Stimulated activated CD8-positive, alpha-beta memory T cell treated with anti-CD3 and anti-CD28 coated beads, Interleukin-7, amount 100 ng/mL, for 1 hour (primary cell): Measurements from ENCODE around the gene KHDRBS1.
A peak's percentile ranks its signal among the peaks of the same experiment; 100 is the strongest.
"Not testable (repeated sequence)": the region's sequence is repeated elsewhere in the genome, so short reads cannot be mapped to it uniquely, and the experiment has no call there.

Experiments used
- DNase-seq, 2 donors: peaks; one replicate each; pipeline ENCODE4 v3.0.0-alpha.2; 2020; ENCODE audit warnings: low read depth in 2 of 2

The KHDRBS1 gene, protein sequence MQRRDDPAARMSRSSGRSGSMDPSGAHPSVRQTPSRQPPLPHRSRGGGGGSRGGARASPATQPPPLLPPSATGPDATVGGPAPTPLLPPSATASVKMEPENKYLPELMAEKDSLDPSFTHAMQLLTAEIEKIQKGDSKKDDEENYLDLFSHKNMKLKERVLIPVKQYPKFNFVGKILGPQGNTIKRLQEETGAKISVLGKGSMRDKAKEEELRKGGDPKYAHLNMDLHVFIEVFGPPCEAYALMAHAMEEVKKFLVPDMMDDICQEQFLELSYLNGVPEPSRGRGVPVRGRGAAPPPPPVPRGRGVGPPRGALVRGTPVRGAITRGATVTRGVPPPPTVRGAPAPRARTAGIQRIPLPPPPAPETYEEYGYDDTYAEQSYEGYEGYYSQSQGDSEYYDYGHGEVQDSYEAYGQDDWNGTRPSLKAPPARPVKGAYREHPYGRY

DNA sequence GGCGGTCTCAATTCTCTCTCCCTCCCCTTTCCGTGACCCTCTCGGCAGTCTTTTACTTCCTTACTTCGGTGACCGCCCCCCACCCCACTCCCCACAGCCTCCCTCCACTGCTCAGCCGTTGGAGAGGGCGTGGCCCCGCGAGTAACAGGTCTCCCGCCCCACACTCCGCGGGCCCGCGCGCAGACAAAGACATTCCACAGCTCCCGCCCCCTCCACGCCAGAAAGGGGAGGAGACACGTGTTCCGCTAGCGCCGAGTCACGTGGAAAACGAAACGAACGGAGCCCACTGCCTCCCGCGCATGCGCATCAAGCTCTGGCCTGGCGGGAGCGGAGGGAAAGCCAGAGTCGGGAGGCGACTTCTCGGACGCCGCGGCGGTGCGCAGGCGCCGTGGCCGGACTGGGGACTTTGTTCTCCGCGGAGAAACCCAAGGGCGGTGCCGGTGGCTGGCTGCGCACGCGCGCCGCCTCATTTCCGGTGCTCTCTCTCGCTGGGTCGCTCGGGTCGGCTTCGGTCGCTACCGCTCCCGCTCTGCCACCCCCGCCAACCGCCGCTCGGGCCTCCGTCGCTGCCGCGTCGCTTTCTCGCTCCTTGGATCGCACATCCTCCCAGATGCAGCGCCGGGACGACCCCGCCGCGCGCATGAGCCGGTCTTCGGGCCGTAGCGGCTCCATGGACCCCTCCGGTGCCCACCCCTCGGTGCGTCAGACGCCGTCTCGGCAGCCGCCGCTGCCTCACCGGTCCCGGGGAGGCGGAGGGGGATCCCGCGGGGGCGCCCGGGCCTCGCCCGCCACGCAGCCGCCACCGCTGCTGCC, at the start of gene KHDRBS1:
Gene KHDRBS1, plus strand, starts transcription at position 483 of the 813 bp plus-strand sequence. Its CDS starts 128 bp downstream, at position 611.
- DNase-seq = peak; percentile 92 to 96

DNA sequence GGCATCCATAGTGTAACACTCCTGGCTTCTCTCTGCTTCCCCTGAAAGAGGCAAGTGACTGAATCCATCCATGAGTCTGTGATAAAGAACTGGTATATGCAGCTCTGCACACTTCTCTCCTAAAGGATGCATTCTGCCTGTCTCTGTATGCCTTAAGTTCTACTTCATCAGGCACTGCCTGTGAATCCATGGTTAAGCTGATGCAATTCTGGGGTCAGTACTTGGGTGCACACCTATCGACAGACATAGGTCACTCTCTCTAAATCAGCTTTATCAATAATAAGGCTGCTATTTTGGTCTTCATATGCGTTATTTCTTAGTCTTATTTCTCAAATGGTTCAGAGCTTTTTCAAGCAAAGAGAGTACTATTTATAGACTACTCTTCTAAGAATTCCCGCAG, 42.8 kb upstream of the KHDRBS1 start:
- no peak for DNase-seq

DNA sequence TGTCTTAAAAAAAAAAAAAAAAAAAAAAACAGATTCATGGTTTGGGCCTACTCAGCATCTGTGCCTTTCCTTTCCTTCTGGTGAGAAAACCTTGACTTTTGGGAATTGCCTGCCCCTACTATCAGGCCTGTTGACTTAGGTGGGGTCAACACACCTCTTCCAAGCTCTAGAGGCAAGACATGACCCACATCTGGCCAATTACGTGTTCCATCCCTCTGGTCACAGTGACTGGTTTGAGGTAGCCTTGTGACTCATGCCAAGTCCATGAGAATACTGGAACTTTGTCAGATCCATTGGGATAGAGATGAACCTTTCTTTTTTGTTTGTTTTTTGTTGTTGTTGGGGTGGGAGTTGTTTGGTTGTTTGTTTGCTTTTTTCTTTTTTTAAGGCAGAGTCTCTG, 37.3 kb upstream of the KHDRBS1 start:
- DNase-seq = no peak

DNA sequence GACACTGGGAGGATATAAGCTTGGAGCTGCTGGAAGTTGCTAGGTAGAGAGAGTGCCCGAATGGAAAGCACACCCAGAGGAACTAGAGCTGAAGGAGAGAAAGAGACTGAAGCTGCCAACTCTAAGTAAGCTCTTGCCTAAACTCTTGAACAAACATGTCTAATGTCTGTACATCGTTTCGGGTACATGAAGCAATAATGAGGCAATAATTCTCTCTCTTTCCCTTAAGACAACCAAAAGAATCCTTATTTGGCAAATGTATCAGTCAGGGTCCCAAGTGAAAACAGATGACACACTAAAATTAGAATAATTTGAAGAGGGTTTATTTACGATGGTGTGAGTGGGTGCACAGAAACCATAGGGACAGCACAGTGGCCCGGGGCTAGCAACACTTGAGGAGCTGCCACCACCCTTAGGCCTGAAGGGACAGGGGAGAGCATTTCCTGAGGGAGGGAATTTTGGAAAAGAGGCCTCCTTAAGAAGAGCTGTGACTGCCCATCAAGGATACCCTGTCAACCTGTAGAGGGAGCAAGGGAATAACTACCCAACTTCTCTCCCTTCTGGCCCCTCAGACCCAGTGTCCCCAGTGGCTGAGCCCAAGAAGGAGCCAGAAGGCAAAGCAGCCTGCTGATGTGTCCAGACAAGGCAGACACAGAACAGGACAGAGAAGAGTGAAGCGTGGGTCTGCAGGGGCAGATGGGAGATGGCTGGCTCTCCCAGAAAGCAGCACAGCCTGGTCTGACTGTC, 36.1 kb upstream of the KHDRBS1 start:
- DNase-seq = no peak

DNA sequence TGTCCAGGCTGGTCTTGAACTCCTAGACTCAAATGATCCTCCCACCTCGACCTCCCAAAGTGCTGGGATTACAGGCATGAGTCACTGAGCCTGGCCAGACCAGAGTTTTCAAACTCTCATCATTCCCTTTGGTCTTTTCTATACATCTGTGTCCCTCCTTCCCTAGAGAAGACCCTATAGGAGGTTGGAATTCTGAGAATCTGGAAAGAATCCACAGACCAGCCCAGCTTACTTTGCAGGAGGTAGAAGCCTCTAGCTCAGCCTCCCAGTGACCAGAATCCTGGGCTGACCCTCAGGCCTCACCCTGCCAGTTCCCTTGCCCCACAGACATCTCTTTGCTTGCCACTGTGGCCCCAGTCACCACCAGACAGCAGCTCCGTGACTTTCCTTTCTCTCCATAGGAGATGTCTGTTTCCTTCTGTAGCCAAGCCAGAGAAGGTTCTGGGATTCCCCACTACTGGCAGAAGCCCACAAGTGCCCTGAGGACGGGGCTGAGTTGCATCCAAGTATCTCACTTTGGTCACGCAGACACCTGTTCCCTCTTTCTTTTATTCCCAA, 34.7 kb upstream of the KHDRBS1 start:
- DNase-seq = no peak

DNA sequence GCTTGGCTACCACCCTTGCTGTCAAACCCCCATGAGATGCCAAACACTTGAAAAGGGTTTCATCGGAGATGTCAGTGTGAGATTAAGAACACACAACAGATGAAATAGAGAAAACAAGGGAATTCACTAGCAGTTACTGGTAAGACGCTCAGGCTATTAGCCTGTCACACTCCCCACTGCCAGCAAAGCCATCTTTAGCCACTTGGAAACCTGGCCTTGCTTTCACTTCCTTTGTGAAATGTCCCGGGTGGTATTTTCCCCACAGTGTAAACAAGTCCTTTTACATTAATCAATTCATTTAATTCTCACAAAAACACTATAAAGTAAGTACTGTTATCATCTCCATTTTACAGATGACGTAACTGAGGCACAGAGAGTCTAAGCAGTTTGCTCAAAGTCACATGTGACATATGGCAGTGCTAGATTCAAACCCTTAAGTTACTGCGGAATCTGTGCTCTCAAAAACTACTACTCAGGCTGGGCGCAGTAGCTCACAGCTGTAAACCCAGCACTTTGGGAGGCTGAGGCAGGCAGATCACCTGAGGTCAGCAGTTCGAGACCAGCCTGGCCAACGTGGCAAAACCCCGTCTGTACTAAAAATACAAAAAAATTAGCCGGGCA, 32.7 kb upstream of the KHDRBS1 start:
- DNase-seq = no peak

DNA sequence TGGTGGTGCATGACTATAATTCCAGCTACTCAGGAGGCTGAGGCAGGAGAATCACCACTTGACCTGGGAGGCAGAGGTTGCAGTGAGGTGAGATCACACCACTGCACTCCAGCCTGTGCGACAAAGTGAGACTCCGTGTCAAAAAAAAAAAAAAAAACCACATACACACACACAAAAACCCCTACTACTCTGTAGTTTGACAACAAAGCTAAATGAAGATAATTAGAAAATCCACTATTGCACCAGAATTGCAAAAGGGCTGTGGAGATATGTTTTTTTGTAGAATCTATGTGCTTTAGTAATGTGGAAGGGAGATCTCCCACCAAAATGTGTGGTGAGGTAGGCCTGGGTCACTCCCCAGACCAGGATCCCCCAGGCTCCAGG, 32.2 kb upstream of the KHDRBS1 start:
- DNase-seq = no peak

DNA sequence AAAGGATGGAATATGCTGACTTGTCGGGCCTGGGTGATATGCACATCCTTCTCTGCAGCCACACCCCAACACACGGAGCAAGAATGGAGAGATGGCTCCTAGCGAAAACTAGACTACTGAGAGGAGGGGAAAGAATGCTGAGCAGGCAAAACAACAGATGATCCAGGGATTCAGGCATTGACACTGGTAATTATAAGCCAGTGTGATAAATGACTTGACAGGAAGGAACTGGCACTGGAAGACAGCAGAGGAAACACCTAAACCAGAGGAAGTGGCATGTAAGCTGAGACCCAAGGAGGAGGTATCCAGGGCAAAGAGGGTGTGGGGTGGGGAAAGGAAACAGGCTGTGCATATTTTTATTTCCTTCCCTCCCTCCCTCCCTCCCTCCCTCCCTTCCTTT, 31.7 kb upstream of the KHDRBS1 start:
- DNase-seq = no peak

DNA sequence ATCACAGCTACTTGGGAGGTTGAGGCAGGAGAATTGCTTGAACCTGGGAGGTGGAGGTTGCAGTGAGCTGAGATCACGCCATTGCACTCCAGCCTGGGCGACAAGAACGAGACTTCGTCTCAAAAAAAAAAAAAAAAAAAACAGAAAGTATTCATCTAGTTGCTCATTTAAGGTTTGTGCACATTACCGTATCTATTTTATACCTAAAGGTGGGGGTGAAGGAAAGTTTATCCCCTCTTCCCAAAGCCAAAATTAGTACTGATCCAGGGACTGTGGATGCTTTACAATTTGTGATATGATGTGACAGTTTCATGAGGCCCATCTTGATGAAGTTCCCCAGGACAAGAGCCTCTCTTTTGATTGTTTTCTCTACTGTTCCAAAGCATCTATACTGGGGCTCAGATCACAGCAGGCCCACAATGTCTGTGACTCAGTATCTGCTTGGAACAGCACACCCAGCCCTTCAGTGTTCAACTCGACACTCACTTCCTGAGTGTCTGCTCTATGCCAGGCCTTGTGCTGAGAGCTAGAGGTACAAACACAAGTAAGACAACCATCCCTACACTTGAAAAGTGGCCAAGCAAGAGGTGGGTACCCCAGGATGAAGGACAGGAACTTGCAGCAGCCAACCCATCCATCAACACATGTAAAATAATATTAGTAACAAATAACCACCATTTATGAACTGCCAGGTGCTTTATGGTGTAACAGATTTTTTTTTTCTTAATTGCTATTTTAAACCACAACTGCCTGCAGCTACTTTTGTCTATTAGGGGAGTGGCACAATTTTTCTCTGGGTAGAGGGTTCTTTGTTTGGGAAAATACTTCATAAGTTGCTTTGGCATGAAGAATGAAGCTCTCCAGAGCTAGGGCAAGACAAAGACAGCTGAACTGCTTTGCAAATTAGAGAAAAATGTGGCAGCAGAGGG, 29.0 kb upstream of the KHDRBS1 start:
- no peak for DNase-seq

DNA sequence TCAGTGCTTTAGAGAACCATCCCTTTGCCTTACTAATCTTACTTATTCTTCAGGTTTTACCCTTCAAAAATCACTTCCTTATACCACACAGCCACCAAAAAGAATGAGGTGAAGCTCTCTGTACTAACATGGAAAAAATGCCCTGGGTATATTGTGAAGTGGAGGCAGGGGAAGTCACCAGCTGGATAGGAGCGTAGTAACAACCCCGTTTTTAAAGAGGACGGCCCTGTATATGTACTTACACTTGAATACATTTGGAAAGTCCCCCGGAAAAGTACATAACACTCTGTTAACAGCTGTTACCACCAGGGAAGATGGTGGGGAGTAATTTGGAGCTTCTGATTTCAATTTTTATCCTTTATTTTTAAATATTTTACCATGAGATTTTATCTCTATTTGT, 28.2 kb upstream of the KHDRBS1 start:
- no peak for DNase-seq

DNA sequence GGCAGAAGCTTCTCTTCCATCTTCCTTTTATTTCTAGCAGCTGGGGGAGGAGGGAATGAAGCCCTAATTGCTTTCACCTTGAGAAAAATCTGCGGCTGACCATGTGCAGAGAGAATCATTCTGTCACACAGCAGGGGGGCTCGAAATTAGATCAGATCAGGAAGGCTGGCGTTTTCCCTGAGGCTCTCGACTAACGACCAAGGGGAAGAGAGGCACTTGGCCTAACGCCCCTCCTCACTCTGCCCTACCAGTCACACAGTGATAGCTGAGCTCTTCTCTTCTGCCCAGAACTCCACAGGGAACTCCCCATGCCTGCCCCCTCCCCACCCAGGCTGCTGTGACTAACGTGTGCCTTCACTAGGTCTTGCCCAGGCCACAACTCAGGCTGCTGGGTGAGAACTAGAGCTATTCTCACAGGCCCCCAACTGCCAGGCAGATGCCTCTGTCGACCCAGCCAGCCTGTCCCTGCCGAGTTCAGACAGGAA, 26.5 kb upstream of the KHDRBS1 start:
- DNase-seq = no peak

DNA sequence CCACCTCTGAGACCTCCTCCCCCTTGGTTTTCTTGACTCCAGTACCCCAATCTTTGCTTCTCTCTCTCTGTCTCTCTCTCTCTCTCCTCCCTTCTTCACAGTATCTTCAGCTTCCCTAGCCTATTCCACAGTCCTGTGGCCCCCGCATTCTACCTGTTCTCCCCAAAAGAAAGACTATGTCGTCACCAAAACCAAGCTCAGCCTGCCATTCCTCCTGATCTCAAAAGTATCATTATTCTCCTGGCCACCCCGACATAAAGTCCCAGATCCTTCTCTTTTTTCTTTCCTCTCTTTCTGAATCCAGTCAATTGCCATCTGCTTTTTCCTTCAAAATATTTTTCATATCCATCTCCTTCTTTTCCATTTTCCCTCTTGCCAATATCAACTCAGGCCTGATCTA, 23.7 kb upstream of the KHDRBS1 start:
- no peak for DNase-seq

DNA sequence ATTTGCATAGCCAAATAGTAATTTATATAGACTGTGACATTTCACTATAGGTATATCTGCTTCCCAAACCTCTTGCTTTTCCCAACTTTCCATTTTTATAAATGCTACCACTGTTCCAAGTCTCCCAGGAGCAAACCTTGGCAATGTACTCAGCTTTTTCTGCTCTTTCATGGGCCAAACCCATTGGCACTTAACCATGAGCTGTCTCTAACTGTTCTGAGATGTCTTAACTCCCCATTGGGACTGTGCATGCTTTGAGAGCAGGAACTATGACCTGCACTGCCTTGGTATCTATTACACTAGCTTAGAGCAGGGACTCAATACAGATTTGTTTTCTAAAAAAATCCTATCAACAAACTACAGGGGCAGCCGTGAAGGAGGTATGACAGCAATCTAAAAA, 22.5 kb upstream of the KHDRBS1 start:
- DNase-seq = no peak

DNA sequence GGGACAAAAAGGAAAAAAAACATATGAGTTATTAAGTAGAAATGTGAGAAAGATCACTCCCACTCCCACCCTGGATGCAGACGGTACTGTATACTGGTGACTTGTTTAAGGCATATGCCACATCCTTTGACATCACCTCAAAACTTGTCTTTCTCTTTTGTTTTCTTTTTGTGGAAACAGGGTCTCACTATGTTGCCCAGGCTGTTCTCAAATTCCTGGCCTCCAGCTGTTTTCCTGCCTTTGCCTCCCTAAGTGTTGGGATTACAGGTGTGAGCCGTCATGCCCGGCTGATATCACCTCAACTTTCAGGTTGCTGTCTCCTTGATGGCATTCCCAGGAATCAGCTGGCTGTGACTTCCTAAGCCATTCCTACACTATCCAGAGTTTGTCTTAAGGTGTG, 18.4 kb upstream of the KHDRBS1 start:
- no peak for DNase-seq

DNA sequence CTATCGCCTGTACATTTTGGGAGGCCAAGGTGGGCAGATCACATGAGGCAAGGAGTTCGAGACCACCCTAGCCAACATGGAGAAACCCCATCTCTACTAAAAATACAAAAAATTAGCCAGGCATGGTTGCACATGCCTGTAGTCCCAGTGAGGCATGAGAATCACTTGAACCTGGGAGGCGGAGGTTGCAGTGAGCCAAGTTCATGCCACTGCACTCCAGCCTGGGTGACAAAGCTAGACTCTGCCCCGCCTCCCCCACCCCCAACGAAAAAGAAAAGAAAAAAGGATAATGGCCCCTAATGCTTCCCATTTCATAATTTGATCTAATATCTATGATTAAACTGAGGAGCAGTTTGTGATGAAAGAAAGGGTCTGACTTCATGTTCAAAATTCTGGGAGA, 17.5 kb upstream of the KHDRBS1 start:
- not testable (repeated sequence) for DNase-seq

DNA sequence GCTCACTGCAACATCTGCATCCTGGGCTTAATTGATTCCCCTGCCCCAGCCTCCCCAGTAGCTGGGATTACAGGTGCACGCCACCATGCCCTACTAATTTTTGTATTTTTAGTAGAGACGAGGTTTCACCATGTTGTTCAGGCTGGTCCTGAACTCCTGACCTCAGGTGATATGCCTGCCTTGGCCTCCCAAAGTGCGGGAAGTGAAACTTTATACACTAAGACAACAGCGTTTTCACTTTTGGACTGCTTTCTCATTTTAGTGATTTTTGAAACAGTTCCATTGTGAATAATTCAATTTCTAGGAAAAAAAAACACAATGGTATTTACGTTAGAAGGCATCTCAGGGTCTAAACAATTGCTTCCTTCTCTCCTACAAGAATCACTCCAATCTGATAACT, 11.8 kb upstream of the KHDRBS1 start:
- DNase-seq = no peak

DNA sequence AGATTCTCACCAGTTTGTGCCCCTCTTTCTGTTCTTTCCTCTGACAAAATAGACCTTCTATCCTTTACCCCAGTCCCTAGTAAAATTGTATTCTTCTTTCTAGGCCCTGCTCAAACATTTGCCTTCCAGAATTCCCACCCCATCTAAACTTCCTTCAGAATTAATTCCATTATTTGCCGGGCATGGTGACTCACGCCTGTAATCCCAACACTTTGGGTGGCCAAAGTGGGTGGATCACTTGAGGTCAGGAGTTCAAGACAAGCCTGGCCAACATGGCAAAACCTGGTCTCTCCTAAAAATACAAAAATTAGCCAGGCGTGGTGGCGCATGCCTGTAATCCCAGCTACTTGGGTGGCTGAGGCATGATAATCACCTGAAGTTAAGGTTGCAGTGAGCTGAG, 11.4 kb upstream of the KHDRBS1 start:
- DNase-seq = not testable (repeated sequence)

DNA sequence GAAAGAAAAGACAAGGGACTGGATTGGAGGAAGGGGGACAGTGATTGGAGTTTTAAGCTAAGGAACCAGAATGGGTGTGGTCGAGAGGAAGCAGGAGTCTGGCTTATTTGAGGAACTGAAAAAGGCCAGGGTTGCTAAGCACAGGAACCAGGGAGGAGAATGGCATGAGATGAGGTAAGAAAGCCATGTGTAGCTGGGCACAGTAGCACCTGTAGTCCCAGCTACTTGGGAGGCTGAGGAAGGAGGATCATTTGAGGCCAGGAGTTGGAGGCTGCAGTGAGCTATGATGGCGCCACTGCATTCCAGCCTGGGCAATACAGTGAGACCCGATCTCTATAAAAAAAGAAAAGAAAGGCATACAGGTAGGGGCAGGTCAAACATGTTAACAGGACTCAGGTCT, 8.1 kb upstream of the KHDRBS1 start:
- DNase-seq = no peak

DNA sequence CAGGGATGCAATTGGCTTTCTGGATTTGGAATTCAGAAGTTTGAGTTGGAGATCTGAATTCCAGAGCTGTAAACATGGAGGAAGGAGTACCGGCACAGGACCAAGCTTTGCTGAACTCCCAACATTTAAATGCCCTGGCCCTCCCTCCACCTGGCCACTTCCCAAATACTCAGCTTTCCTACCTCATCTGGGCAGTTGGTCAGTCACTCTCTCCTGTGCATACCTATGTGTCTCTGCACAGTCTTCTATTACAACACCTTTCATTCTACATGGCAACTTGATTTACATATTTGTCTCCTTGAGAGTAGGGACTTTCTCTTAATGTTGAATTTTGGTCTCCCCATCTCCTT, 6.1 kb upstream of the KHDRBS1 start:
- no peak for DNase-seq

DNA sequence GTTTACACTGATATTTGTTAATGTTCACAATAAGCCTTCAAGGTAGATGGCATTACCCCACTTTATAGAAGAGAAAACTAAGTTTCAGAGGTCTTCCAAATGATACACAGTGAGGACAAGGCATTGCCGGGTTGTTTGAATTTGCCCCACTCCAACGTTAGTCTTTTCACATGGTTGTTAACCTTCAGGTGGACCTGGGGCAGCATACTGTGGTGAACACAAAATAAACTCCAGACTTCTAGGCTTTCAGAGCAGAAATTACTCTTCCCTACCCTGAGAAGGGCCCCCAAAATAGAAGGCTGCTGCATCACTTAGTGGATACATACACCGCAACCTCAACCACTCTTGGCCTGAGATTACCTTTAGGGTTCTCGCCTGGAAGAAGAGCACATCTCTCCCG, 3.4 kb upstream of the KHDRBS1 start:
- no peak for DNase-seq
